ENCODE data around the gene QSER1.

DNA sequence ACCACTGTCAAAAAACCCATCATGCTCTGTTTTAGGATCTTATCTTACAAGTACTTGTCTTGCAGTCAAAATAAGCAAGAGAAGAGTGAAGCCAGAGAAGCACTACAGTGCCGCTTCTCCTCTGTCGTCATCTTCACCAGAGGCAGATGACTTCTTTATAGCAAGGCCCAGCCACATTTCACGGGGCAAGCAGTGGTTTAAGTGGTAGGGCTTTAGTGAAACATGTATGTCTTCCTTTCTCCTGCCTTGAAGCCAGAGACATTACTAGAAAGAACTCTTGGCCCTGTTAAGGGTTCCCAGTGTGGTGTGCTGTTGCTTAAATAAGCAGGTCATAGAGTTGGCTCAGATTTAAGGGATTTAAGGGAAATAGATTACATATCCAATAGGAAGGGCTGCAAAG, 80.2 kb downstream of the QSER1 start:
- TF ChIP-seq EZH2 (IDR thresholded peaks at IDR 0.05; ENCODE audit: borderline replicate concordance), result no peak
- TF ChIP-seq, protein P1, sequence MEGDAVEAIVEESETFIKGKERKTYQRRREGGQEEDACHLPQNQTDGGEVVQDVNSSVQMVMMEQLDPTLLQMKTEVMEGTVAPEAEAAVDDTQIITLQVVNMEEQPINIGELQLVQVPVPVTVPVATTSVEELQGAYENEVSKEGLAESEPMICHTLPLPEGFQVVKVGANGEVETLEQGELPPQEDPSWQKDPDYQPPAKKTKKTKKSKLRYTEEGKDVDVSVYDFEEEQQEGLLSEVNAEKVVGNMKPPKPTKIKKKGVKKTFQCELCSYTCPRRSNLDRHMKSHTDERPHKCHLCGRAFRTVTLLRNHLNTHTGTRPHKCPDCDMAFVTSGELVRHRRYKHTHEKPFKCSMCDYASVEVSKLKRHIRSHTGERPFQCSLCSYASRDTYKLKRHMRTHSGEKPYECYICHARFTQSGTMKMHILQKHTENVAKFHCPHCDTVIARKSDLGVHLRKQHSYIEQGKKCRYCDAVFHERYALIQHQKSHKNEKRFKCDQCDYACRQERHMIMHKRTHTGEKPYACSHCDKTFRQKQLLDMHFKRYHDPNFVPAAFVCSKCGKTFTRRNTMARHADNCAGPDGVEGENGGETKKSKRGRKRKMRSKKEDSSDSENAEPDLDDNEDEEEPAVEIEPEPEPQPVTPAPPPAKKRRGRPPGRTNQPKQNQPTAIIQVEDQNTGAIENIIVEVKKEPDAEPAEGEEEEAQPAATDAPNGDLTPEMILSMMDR (IDR thresholded peaks at IDR 0.05; ENCODE audit: poor library complexity), result no peak
- TF ChIP-seq EZH2phosphoT487 (IDR thresholded peaks at IDR 0.05; ENCODE audit: low read depth, severe bottlenecking, unreplicated experiment), result no peak
